Measurements from ENCODE around the gene TBC1D5. TPM values are rescaled to one million over a fixed set of nuclear protein-coding genes. Genes with fewer than 3 reads are reported as not detected.

TBC1D5 gene
- total RNA-seq, 1 donor from 2014 or later: 106 TPM

DNA sequence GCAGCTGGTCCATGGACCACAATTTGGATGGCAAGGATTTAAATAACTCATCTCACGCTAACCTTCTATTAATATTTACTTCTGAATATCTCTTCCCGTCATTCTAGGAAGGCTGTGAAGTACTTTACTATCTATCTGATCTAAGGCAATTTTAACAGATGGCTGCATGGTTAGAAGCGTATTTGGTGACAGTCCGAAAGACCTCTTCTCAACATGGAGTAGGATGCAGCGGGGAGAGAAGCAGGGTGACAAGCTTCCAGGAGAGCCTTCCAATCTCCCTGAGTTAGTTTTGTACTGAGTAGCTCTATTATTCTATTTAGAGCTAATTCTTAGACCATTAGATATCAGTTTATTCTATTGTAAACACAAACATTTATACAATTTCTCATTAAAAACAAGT, 548.3 kb downstream of the TBC1D5 start:
- intact Hi-C loops (cut with micrococcal nuclease): loop anchor here (2.0 to 10.0 kb wide), 3 partner anchors 13 to 819 kb away; no protein-coding TSS in a partner anchor
- H3K27ac Mint-ChIP-seq: no peak overlapping the region
- CTCF ChIA-PET: no interaction called here
- peaks cover 16% of the 10 kb centered on the region for H3K36me3 Mint-ChIP-seq (ENCODE audit: low read depth)
- TF ChIP-seq, protein P1, sequence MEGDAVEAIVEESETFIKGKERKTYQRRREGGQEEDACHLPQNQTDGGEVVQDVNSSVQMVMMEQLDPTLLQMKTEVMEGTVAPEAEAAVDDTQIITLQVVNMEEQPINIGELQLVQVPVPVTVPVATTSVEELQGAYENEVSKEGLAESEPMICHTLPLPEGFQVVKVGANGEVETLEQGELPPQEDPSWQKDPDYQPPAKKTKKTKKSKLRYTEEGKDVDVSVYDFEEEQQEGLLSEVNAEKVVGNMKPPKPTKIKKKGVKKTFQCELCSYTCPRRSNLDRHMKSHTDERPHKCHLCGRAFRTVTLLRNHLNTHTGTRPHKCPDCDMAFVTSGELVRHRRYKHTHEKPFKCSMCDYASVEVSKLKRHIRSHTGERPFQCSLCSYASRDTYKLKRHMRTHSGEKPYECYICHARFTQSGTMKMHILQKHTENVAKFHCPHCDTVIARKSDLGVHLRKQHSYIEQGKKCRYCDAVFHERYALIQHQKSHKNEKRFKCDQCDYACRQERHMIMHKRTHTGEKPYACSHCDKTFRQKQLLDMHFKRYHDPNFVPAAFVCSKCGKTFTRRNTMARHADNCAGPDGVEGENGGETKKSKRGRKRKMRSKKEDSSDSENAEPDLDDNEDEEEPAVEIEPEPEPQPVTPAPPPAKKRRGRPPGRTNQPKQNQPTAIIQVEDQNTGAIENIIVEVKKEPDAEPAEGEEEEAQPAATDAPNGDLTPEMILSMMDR (IDR thresholded peaks at IDR 0.05): no peak
- POLR2A ChIA-PET: no interaction called here
- H3K4me1 Mint-ChIP-seq: peaks cover 54% of the 10 kb centered on the region
- DNase-seq (no peak), ATAC-seq (ENCODE audit: low read depth) (no peak)
- no peaks in the 10 kb centered on the region for H3K27me3 Mint-ChIP-seq
- H3K4me3 Mint-ChIP-seq: no peak overlapping the region
- H3K9me3 Mint-ChIP-seq: no peaks in the 10 kb centered on the region

DNA sequence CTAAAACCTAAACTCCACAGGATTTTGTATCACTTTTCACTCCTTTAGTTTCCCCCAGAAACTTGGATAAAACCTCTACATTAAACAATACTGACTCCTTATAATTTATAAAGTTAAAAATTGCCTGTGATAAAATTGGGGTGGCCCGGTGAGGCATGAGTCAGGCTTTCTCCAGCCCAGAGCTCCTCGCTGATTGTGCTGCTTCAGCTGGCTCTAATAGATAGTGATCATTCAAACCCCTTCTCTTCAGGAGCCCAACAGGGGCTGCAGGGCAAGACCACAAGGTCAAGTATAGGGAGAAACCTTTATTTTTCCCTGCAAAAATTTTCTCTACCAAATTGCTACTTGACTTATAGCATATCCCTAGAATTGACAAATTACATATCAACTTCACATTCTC, 549.4 kb downstream of the TBC1D5 start:
- no peak for DNase-seq
- H3K4me3 Mint-ChIP-seq: no peak overlapping the region
- H3K27me3 Mint-ChIP-seq: no peaks in the 10 kb centered on the region
- intact Hi-C loops (cut with micrococcal nuclease): loop anchor here (10.0 kb wide), 2 partner anchors 168 to 818 kb away; no protein-coding TSS in a partner anchor
- TF ChIP-seq, protein P1 (IDR thresholded peaks at IDR 0.05): no peak
- POLR2A ChIA-PET: no interaction called here
- H3K4me1 Mint-ChIP-seq: peaks cover 54% of the 10 kb centered on the region
- CTCF ChIA-PET: no interaction called here
- H3K27ac Mint-ChIP-seq: no peak overlapping the region
- H3K9me3 Mint-ChIP-seq: no peaks in the 10 kb centered on the region
- ATAC-seq (ENCODE audit: low read depth): no peak
- peaks cover 11% of the 10 kb centered on the region for H3K36me3 Mint-ChIP-seq (ENCODE audit: low read depth)

DNA sequence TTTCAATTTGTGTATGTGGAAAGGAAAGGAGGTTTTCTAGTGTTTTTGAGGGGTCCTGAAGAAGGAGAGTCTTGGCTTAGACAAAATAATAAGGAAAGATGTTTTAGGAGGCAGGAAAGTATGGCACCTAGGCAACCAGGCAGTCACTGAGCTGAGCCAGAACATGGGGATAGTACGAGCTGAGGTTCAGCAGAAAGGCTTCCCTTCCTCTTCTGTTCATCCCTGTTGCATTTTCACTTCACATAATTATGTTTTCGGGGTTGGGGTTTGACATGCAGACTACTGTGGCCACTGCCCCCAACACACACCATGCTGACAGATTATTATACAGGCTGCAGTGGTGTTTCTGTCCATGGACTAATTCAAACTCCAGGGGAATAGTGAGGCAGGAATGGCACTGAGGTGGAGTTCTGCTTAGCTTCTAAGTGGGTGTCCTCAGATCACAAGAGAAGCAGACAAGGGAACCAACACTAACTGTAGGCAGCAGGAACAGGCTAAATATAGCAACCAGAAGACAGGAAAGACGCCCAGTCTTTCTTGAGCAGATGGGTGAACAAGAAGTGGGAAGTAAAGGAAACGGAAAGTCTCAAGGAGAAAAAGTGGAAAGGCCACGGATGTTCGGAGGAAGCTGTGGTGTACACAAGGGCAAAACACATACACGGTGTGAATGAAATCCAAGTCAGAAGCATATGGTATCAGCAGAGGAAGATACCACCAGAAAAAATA, 551.9 kb downstream of the TBC1D5 start:
- ATAC-seq (ENCODE audit: low read depth): no peak
- H3K36me3 Mint-ChIP-seq (ENCODE audit: low read depth): peaks cover 16% of the 10 kb centered on the region
- POLR2A ChIA-PET: no interaction called here
- H3K9me3 Mint-ChIP-seq: no peaks in the 10 kb centered on the region
- H3K27ac Mint-ChIP-seq: no peak overlapping the region
- TF ChIP-seq, protein P1 (IDR thresholded peaks at IDR 0.05): no peak
- intact Hi-C loops (cut with micrococcal nuclease): loop anchor here (10.0 kb wide), 2 partner anchors 166 to 816 kb away; no protein-coding TSS in a partner anchor
- CTCF ChIA-PET: no interaction called here
- peaks cover 40% of the 10 kb centered on the region for H3K4me1 Mint-ChIP-seq
- DNase-seq: no peak
- no peaks in the 10 kb centered on the region for H3K27me3 Mint-ChIP-seq
- peak overlapping the region; percentile 15 for H3K4me3 Mint-ChIP-seq

DNA sequence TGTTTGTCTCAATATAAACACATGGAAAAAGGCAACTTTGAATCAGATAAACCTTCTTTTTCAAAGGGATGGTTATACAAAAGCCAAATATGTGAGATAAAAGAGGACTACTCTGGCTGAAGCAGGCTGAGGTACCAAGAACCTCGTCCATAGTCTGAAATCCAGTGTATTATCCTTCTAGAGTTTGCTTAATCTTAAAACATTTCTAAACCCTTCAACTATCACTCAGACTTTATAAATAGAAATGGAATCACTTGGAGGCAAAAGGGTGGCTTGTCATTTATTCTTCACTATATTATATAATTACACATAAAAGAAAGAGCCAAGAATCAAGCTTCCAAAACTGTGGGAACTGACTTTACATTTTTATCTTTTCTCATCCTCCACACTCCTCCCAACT, 554.1 kb downstream of the TBC1D5 start:
- ATAC-seq (ENCODE audit: low read depth): no peak
- no peak for DNase-seq
- TF ChIP-seq, protein P1 (IDR thresholded peaks at IDR 0.05): no peak
- intact Hi-C loops (cut with micrococcal nuclease): no loop called here
- Mint-ChIP-seq H3K4me1 (peaks cover 21% of the 10 kb centered on the region), H3K9me3 (no peaks in the 10 kb centered on the region), H3K27ac (no peak overlapping the region), H3K4me3 (no peak overlapping the region), H3K36me3 (ENCODE audit: low read depth) (peaks cover 33% of the 10 kb centered on the region), H3K27me3 (no peaks in the 10 kb centered on the region)
- POLR2A ChIA-PET: no interaction called here
- CTCF ChIA-PET: no interaction called here

DNA sequence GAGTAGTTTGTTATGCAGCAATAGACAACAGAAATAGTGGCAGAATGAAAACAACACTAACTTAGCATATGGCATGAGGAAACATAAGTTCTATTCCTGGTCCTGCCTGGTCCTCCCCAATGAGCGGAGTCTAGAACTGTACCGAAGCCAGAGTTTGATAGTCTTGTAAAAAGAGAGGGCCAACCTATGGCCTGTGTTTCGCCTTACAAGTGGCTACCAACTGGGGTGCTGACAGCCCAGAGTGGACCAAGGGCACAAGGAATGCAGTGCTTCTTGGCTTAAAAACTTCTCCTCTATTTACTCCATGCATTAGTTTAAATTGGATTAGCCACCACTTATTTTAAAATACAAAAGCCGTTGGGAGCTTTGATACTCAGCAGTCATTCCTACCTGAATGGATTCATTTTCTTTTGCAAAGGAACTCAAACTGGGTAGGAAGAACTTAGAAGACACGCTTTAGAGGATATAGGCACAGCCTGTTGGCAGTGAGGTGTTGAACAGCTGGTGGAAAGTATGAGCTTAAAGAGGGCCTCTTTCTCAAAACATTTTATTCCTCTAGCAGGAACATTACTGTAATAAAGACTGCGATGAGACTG, 554.7 kb downstream of the TBC1D5 start:
- TF ChIP-seq, protein P1 (IDR thresholded peaks at IDR 0.05): no peak
- DNase-seq (no peak), ATAC-seq (ENCODE audit: low read depth) (no peak)
- no peaks in the 10 kb centered on the region for H3K27me3 Mint-ChIP-seq
- peaks cover 20% of the 10 kb centered on the region for H3K4me1 Mint-ChIP-seq
- CTCF ChIA-PET: no interaction called here
- H3K9me3 Mint-ChIP-seq: no peaks in the 10 kb centered on the region
- H3K4me3 Mint-ChIP-seq: no peak overlapping the region
- no peak overlapping the region for H3K27ac Mint-ChIP-seq
- POLR2A ChIA-PET: interaction anchor here (0.9 kb wide), 1 partner anchor 12 kb away, joined by 3 read pairs; no protein-coding TSS in a partner anchor
- intact Hi-C loops (cut with micrococcal nuclease): no loop called here
- H3K36me3 Mint-ChIP-seq (ENCODE audit: low read depth): peaks cover 40% of the 10 kb centered on the region

Measured in activated B cell treated with CpG ODN at 0.5 μM for 24 hours (primary cell).